Activated T-helper 1 cell treated with anti-CD3 and anti-CD28 coated beads, Interleukin-2, amount 50 U/mL, for 16 hours (primary cell): Measurements from ENCODE around the gene JADE2.

ENCODE experiments used
- DNase-seq, 2 donors: peaks; one replicate each; pipeline ENCODE4 v3.0.0-alpha.2; 2020; ENCODE audit warnings: low read depth in 1 of 2, low spot score in 1 of 2

Gene JADE2

DNA sequence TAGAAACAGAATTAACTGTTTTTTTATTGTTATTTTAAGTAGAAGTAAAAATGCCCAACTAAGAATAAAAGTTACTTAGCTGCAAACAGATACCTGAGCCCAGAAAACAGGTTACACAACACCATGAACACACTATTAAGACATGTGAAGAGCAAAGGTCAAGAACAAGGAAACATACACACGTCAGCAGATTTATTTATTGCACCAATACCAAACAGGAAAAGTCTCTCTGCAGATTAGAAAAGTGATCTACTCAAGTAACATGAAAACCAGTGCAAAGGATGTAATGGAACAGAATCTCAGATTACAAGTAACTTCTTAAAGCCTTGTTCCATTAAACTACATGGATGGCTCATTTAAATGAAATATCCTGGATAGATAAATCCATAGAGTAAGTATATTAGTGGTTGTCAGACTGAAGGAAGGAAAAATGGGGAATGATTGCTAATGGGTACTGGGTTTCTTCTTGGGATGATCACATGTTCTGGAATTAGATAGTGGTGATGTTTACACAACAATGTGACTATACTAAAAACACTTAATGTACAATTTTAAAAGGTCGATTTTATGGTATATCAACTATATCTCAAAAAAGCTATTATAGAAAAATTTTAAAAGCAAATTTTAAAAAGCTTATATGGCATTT, 101.0 kb downstream of the JADE2 start:
- DNase-seq: no peak
